HCT116 (cell line): ENCODE results near the gene DOK6. TPM values are rescaled to one million over a fixed set of nuclear protein-coding genes. Genes with fewer than 3 reads are reported as not detected.

Experiments
- ATAC-seq: fragments of 200-7000 bp; cut with Tn5 transposase; 2 replicates; pipeline ENCODE4 v1.9.1; 2020; ENCODE audit warnings: mild to moderate bottlenecking, moderate library complexity
- BruUV-seq: library from RNA; stranded (reverse); fragments of 400-500 nt; replicated peaks from 2 replicates; lab custom pipeline; 2021; lab: Mats Ljungman, UMichigan
- CTCF ChIA-PET: fragments of 300-600 bp; sonication (Branson Sonifier 250); formaldehyde crosslinking; loops from one replicate; lab custom pipeline; 2021; ENCODE audit warnings: antibody characterized with exemption; lab: Charles Lee
- POLR2A ChIA-PET: fragments of 300-600, 350-600 bp; sonication (Branson Sonifier 250); formaldehyde crosslinking; loops from one replicate; lab custom pipeline; 2021; ENCODE audit warnings: antibody characterized with exemption; lab: Charles Lee
- RAD21 ChIA-PET, 2 experiments: fragments of 300-600 bp; sonication (Branson Sonifier 250); formaldehyde crosslinking; loops; one replicate each; lab custom pipeline; 2023; ENCODE audit warnings: low total read pairs in 2 of 2; ENCODE audit not compliant: uncharacterized antibody in 2 of 2, unreplicated experiment in 2 of 2, low non-redundant PET in 1 of 2; lab: Charles Lee
- DNase-seq: peaks from one replicate; pipeline ENCODE4 v3.0.0-alpha.2; 2010; ENCODE audit warnings: low read depth, low spot score
- H2AFZ ChIP-seq: fragments of 200-600 bp; shearing (Covaris generic), sonication (generic); 2 replicates; pipeline ENCODE4 v1.6.1; 2017; ENCODE audit warnings: low read depth, mixed run types, mixed read lengths, antibody characterized with exemption, low read length; ENCODE audit not compliant: poor library complexity, severe bottlenecking
- H3K27ac ChIP-seq: 2 replicates; pipeline ENCODE4 v1.5.1; 2012; ENCODE audit warnings: low read depth, low read length
- H3K27me3 ChIP-seq: fragments of 200-600 bp; sonication (generic); 2 replicates; pipeline ENCODE4 v1.6.1; 2016; ENCODE audit warnings: mixed run types, low read length, mixed read lengths; ENCODE audit not compliant: insufficient read depth
- H3K36me3 ChIP-seq, 2 experiments: fragments of 200-500 bp in 1 of 2; fragments of 200-600 bp in 1 of 2; sonication (Bioruptor generic) in 1 of 2; sonication (generic) in 1 of 2; 2 replicates each; pipeline versions ENCODE4 v1.5.1 to v1.6.1; 2014 to 2016; ENCODE audit warnings: low read length in 2 of 2, inconsistent platforms in 1 of 2, mixed read lengths in 1 of 2, mixed run types in 1 of 2; ENCODE audit not compliant: insufficient read depth in 2 of 2, control insufficient read depth in 1 of 2
- H3K4me1 ChIP-seq, 2 experiments: fragments of 200-600 bp in 1 of 2; sonication (generic) in 1 of 2; 2 replicates each; pipeline versions ENCODE4 v1.5.1 to v1.6.1; 2012 to 2017; ENCODE audit warnings: low read length in 2 of 2, inconsistent platforms in 1 of 2, mild to moderate bottlenecking in 1 of 2, mixed read lengths in 1 of 2, mixed run types in 1 of 2, moderate library complexity in 1 of 2; ENCODE audit not compliant: insufficient read depth in 2 of 2, control insufficient read depth in 1 of 2
- H3K4me2 ChIP-seq: fragments of 200-600 bp; sonication (generic); 2 replicates; pipeline ENCODE4 v1.6.1; 2017; ENCODE audit warnings: mixed run types, low read length, mixed read lengths
- H3K4me3 ChIP-seq, 2 experiments: fragments of 200-600 bp in 1 of 2; sonication (generic) in 1 of 2; replicated peaks in 1 of 2; 2 replicates each; pipeline ENCODE4 v1.5.1; 2011 to 2016; ENCODE audit warnings: low read length in 2 of 2, control low read depth in 1 of 2, low read depth in 1 of 2, mild to moderate bottlenecking in 1 of 2, mixed read lengths in 1 of 2, mixed run types in 1 of 2
- H3K79me2 ChIP-seq: fragments of 200-600 bp; sonication (generic); 2 replicates; pipeline ENCODE4 v1.6.1; 2017; ENCODE audit warnings: mild to moderate bottlenecking, mixed run types, low read length, moderate library complexity, mixed read lengths; ENCODE audit not compliant: insufficient read depth
- H3K9ac ChIP-seq: fragments of 200-600 bp; sonication (generic); 2 replicates; pipeline ENCODE4 v1.6.1; 2016; ENCODE audit warnings: low read length, mixed read lengths
- H3K9me2 ChIP-seq: fragments of 200-600 bp; sonication (generic), shearing (Covaris generic); 2 replicates; pipeline ENCODE4 v1.6.1; 2017; ENCODE audit warnings: mixed run types, mild to moderate bottlenecking, moderate library complexity; ENCODE audit not compliant: insufficient read depth
- H3K9me3 ChIP-seq, 2 experiments: fragments of 200-500 bp in 1 of 2; fragments of 200-600 bp in 1 of 2; sonication (Bioruptor generic) in 1 of 2; sonication (generic) in 1 of 2; 2 replicates each; pipeline ENCODE4 v1.6.1; 2014 to 2017; ENCODE audit warnings: low read length in 2 of 2, mixed read lengths in 2 of 2, inconsistent platforms in 1 of 2, low read depth in 1 of 2, mild to moderate bottlenecking in 1 of 2, mixed run types in 1 of 2, moderate library complexity in 1 of 2; ENCODE audit not compliant: control insufficient read depth in 1 of 2, insufficient read depth in 1 of 2
- H4K20me1 ChIP-seq: fragments of 200-600 bp; sonication (generic), shearing (Covaris generic); 2 replicates; pipeline ENCODE4 v1.6.1; 2017; ENCODE audit warnings: mixed run types, mild to moderate bottlenecking, moderate library complexity; ENCODE audit not compliant: insufficient read depth
- POLR2AphosphoS5 ChIP-seq: IDR thresholded peaks from 2 replicates; pipeline ENCODE4 v1.6.1; 2011; ENCODE audit warnings: mild to moderate bottlenecking, low read depth, low read length, moderate library complexity
- TCF7L2 ChIP-seq: IDR thresholded peaks from 2 replicates; pipeline ENCODE4 v1.7.0; 2011; ENCODE audit warnings: borderline replicate concordance, inconsistent platforms; ENCODE audit not compliant: insufficient read depth, insufficient read length; ENCODE audit errors: extremely low read depth
- ZNF274 ChIP-seq: fragments of 200-500 bp; sonication (Bioruptor generic); IDR thresholded peaks from 2 replicates; pipeline ENCODE4 v1.6.1; 2014; ENCODE audit warnings: mild to moderate bottlenecking, low read depth, low read length, inconsistent platforms
- intact Hi-C: fragments of 100-400 bp; cut with micrococcal nuclease; formaldehyde crosslinking; loops from 2 replicates; pipeline ENCODE4 v1.10.0; 2022
- total RNA-seq: library from RNA; stranded (reverse); gene quantifications from one replicate; pipeline ENCODE4 v1.2.1, GENCODE V29; 2021; ENCODE audit not compliant: unreplicated experiment
- TF ChIP-seq, protein P1 (sequence below): IDR thresholded peaks from 2 replicates; pipeline ENCODE4 v1.6.1; 2012
- TF ChIP-seq, protein P2 (sequence below): IDR thresholded peaks from 2 replicates; pipeline ENCODE4 v1.6.1; 2012; ENCODE audit warnings: low read depth
- TF ChIP-seq, protein P3 (sequence below): IDR thresholded peaks from 2 replicates; pipeline ENCODE4 v1.6.1; 2011; ENCODE audit warnings: mild to moderate bottlenecking, low read length, moderate library complexity; ENCODE audit not compliant: insufficient replicate concordance; ENCODE audit errors: extremely low read depth

The DOK6 gene
- total RNA-seq, 1 experiment from 2014 or later = not detected

DNA sequence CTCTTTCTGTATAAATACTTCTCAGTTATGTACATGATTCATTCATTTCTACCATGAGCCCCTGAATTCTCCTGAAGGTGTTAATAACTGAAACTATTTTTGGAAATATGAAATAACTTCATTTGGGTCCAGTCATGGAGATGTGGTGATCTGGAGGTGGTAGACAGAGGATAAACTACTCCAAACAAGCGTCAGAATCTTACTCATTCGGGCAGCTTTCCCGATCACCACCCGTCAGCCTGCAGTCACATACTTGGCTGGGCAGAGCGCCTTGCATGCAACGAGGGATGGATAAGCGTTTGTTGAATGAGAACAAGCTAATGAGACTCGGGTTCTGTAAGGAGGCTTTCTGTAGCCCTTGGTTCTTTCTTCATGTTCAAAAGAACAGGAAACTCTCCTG lies 324.3 kb downstream of the DOK6 start:
- H3K9ac ChIP-seq = no peak overlapping the region
- H3K9me2 ChIP-seq = no peaks in the 10 kb centered on the region
- no peaks in the 10 kb centered on the region for H3K4me1 ChIP-seq
- RAD21 ChIA-PET = no interaction called here
- H3K27me3 ChIP-seq = no peaks in the 10 kb centered on the region
- H4K20me1 ChIP-seq = no peaks in the 10 kb centered on the region
- intact Hi-C loops = no loop called here
- no peak overlapping the region for H2AFZ ChIP-seq
- DNase-seq (no peak), ATAC-seq (no peak)
- no peaks in the 10 kb centered on the region for H3K79me2 ChIP-seq
- H3K4me2 ChIP-seq = no peak overlapping the region
- no peak overlapping the region for H3K27ac ChIP-seq
- no peak overlapping the region for H3K4me3 ChIP-seq
- no peaks in the 10 kb centered on the region for H3K36me3 ChIP-seq
- BruUV-seq = no TSS peak
- TF ChIP-seq, protein P1, sequence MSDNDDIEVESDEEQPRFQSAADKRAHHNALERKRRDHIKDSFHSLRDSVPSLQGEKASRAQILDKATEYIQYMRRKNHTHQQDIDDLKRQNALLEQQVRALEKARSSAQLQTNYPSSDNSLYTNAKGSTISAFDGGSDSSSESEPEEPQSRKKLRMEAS = no peak
- TF ChIP-seq POLR2AphosphoS5 = no peak
- no peak for TF ChIP-seq TCF7L2
- TF ChIP-seq, protein P2, sequence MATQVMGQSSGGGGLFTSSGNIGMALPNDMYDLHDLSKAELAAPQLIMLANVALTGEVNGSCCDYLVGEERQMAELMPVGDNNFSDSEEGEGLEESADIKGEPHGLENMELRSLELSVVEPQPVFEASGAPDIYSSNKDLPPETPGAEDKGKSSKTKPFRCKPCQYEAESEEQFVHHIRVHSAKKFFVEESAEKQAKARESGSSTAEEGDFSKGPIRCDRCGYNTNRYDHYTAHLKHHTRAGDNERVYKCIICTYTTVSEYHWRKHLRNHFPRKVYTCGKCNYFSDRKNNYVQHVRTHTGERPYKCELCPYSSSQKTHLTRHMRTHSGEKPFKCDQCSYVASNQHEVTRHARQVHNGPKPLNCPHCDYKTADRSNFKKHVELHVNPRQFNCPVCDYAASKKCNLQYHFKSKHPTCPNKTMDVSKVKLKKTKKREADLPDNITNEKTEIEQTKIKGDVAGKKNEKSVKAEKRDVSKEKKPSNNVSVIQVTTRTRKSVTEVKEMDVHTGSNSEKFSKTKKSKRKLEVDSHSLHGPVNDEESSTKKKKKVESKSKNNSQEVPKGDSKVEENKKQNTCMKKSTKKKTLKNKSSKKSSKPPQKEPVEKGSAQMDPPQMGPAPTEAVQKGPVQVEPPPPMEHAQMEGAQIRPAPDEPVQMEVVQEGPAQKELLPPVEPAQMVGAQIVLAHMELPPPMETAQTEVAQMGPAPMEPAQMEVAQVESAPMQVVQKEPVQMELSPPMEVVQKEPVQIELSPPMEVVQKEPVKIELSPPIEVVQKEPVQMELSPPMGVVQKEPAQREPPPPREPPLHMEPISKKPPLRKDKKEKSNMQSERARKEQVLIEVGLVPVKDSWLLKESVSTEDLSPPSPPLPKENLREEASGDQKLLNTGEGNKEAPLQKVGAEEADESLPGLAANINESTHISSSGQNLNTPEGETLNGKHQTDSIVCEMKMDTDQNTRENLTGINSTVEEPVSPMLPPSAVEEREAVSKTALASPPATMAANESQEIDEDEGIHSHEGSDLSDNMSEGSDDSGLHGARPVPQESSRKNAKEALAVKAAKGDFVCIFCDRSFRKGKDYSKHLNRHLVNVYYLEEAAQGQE = no peak
- TF ChIP-seq ZNF274 = no peak
- TF ChIP-seq, protein P3, sequence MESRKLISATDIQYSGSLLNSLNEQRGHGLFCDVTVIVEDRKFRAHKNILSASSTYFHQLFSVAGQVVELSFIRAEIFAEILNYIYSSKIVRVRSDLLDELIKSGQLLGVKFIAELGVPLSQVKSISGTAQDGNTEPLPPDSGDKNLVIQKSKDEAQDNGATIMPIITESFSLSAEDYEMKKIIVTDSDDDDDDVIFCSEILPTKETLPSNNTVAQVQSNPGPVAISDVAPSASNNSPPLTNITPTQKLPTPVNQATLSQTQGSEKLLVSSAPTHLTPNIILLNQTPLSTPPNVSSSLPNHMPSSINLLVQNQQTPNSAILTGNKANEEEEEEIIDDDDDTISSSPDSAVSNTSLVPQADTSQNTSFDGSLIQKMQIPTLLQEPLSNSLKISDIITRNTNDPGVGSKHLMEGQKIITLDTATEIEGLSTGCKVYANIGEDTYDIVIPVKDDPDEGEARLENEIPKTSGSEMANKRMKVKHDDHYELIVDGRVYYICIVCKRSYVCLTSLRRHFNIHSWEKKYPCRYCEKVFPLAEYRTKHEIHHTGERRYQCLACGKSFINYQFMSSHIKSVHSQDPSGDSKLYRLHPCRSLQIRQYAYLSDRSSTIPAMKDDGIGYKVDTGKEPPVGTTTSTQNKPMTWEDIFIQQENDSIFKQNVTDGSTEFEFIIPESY = no peak
- TF ChIP-seq, all 23 proteins: peak for 0
- CTCF ChIA-PET = no interaction called here
- POLR2A ChIA-PET = no interaction called here
- H3K9me3 ChIP-seq = no peaks in the 10 kb centered on the region; a peak in 1 of 4 replicates
